Brain microvascular endothelial cell (primary cell): ENCODE measurements around the gene HLCS.

ENCODE experiments used
- DNase-seq: peaks from one replicate; pipeline ENCODE4 v3.0.0-alpha.2; 2020
- H3K27ac ChIP-seq: fragments of 250-450 bp; sonication (Bioruptor Pico); 2 replicates; pipeline ENCODE4 v1.5.1; 2020; ENCODE audit warnings: mild to moderate bottlenecking, moderate library complexity
- H3K27me3 ChIP-seq: fragments of 250-450 bp; sonication (Bioruptor Pico); replicated peaks from 2 replicates; pipeline ENCODE4 v1.5.1; 2020; ENCODE audit warnings: mild to moderate bottlenecking
- H3K36me3 ChIP-seq: fragments of 250-450 bp; sonication (Bioruptor Pico); replicated peaks from 2 replicates; pipeline ENCODE4 v1.5.1; 2020; ENCODE audit warnings: mild to moderate bottlenecking
- H3K4me3 ChIP-seq: 2 replicates; pipeline ENCODE4 v1.5.1; 2011; ENCODE audit warnings: low read depth, mild to moderate bottlenecking, control low read depth, low read length, moderate library complexity
- in situ Hi-C: cut with HindIII; loops from 2 replicates; pipeline ENCODE4 v1.10.0; 2017; ENCODE audit warnings: low sequenced_read_pairs, low pct_ligation_motif_present
- TF ChIP-seq, protein P1 (sequence below): IDR thresholded peaks from 2 replicates; pipeline ENCODE4 v1.5.1; 2011; ENCODE audit warnings: low read depth, mild to moderate bottlenecking, moderate library complexity, low read length, control low read depth, inconsistent platforms; ENCODE audit errors: missing control alignments

Gene HLCS

DNA sequence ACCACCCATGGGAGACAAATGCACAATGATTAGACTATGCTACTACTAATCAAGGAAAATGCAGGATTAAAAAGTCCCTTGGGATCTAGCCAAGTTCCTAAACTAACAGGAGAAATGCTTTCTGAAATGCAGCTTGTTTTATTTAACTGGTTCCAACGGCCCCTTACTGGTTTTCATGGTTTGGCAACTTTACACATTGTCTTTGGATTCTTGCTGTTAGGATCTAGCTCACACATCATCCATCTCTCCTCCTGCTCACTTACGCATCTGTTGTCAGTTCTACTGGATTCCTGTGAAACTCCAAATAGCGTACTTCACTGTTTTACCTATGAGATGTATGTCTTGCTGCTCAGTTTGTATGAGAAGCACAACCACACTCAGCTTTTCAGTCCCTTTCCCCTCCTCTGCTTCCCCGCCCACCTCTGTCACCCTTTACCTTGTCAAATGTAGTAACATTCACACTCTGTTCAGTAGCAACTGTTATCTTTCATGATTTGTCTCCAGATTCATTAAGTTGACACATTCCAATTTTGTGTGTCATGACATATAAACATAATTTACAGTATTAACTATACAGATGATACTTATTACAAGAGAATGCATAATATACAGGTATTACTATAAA, 137.5 kb downstream of the HLCS start:
- no peaks in the 10 kb centered on the region for H3K36me3 ChIP-seq
- TF ChIP-seq, protein P1, sequence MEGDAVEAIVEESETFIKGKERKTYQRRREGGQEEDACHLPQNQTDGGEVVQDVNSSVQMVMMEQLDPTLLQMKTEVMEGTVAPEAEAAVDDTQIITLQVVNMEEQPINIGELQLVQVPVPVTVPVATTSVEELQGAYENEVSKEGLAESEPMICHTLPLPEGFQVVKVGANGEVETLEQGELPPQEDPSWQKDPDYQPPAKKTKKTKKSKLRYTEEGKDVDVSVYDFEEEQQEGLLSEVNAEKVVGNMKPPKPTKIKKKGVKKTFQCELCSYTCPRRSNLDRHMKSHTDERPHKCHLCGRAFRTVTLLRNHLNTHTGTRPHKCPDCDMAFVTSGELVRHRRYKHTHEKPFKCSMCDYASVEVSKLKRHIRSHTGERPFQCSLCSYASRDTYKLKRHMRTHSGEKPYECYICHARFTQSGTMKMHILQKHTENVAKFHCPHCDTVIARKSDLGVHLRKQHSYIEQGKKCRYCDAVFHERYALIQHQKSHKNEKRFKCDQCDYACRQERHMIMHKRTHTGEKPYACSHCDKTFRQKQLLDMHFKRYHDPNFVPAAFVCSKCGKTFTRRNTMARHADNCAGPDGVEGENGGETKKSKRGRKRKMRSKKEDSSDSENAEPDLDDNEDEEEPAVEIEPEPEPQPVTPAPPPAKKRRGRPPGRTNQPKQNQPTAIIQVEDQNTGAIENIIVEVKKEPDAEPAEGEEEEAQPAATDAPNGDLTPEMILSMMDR: no peak
- H3K4me3 ChIP-seq: no peak overlapping the region
- no peaks in the 10 kb centered on the region for H3K27me3 ChIP-seq
- in situ Hi-C loops: no loop called here
- no peak for DNase-seq
- H3K27ac ChIP-seq: no peak overlapping the region

DNA sequence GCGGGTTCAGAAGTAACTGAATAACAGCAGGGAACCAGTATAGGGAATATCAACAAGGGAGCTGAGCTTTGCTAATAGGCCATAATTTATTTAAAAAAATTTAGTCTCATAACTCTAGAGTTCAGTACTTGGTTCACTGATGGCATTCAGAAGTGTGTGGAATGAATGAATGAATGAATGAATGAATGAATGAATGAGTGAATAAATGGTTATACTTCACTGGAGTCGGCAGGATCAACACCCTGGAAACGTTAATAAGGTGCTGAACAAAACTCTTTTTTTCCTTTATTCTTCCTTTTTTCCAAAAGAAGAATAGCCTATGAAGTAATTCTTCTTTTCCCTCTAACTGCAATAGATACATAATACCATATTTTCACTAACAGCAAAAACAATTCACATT, 138.3 kb downstream of the HLCS start:
- in situ Hi-C loops: no loop called here
- Histone ChIP-seq H3K4me3 (no peak overlapping the region), H3K27me3 (no peaks in the 10 kb centered on the region), H3K27ac (no peak overlapping the region), H3K36me3 (no peaks in the 10 kb centered on the region)
- TF ChIP-seq, protein P1: no peak
- no peak for DNase-seq

DNA sequence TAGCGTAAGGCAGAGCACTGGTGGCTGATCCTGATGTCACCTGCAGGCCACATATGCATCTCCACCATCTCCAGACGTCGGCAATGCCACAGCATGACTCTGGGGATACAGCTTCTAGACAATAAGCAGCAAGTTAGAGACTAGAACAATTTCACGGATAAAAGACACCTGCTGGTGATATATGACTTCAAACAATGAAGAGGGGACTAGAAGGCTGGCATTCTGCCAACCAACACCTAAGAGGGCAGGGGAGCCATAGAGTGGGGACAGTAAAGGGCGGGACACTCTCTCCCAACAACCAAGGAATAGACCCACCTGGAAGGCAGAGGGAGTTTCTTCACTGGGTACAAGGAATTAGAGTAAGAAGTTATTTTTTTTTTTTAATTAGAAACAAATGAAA, 140.8 kb downstream of the HLCS start:
- H3K27me3 ChIP-seq: no peaks in the 10 kb centered on the region
- TF ChIP-seq, protein P1: no peak
- H3K27ac ChIP-seq: no peak overlapping the region
- H3K36me3 ChIP-seq: no peaks in the 10 kb centered on the region
- no peak overlapping the region for H3K4me3 ChIP-seq
- in situ Hi-C loops: no loop called here
- DNase-seq: no peak

DNA sequence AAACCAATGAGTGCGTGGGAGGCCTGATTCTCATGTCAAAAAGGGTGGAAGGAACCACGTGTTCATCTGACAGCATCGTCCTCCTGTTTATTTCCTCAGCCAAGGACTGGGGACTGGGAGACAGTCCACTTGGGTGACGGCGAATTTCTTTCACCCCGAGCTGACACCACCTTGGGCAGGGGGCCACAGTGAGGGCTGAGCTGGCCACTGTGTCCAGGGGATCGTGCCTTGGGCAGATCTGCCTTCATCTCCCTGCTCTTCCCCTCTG, 145.5 kb downstream of the HLCS start:
- in situ Hi-C loops: no loop called here
- TF ChIP-seq, protein P1: no peak
- Histone ChIP-seq H3K27ac (no peak overlapping the region), H3K36me3 (no peaks in the 10 kb centered on the region), H3K27me3 (no peaks in the 10 kb centered on the region), H3K4me3 (no peak overlapping the region)
- DNase-seq: no peak

DNA sequence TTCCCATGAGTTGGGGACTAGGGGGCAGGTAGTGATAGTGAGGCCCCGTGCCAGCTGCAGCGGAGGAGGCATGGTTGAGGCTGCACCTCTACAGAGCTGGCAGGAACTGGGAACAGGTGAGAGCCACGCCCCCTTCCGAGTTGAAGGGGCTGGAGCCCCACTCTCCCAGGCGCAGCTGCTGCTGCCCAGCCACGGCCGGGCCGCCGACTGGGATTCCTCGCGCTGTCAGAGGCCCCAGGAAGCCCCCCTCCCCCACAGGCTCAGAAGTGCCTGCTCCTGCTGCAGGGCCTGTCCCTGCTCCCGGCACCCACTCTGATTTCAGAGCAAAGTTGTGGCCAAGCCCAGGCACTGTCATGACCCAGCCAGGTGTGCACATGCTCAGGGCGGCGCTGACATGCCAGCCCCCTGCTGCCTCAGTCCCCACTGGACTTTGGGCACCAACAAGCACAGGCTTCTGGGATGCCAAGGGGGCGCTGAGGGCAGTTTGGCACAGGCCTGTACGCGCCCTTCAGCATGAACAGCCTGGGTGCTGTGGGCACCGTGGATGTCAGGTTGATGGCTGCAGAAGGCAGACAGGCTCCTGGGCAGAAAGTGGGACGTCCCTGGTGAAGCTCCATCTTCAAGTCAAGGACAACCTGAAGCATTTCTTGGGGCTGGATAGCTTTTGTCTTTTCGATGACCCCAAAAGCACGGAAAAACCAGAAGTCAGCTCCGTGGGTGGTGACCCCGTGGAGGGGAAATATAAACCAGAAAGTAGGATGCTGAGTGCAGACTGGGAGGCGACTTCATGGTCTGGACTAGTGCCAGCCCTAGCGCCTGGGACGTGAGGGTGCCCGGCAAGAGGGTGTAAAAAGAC, 146.1 kb downstream of the HLCS start:
- TF ChIP-seq, protein P1: no peak
- in situ Hi-C loops: no loop called here
- no peaks in the 10 kb centered on the region for H3K36me3 ChIP-seq
- H3K27me3 ChIP-seq: no peaks in the 10 kb centered on the region
- no peak for DNase-seq
- H3K27ac ChIP-seq: no peak overlapping the region
- H3K4me3 ChIP-seq: no peak overlapping the region
